GM19025 (cell line): Measurements from ENCODE around the gene CAPN9.

Source experiments
- ATAC-seq: cut with Tn5 transposase; IDR thresholded peaks from one replicate; pipeline ENCODE4 v1.9.1; 2021; ENCODE audit warnings: mild to moderate bottlenecking, low read depth, moderate library complexity; ENCODE audit not compliant: unreplicated experiment

Gene CAPN9

GRCh38 chr1:230818901-230819300 is 71.7 kb downstream of the CAPN9 start:
- ATAC-seq = no peak

GRCh38 chr1:230819976-230820375 is 72.8 kb downstream of the CAPN9 start:
- ATAC-seq = no peak

DNA sequence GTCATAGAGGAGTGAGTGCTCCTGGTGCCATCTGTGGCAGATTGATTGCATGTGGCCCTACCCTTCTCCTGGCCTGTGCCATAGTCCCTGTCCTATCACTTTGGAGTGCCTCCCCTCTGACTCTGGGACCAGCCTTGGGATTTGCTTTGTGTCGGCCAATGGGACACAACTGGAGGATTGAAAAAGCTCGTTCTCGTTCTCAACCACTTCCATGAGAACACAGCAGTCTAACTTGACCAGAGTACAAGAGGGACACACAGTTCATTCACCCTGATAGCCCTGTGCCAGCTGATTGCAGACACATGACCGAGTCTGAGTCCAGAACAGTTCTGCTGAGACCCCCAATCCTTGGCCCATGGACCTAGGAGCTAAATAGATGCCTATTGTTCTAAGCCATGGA is 73.4 kb downstream of the CAPN9 start:
- ATAC-seq = no peak

DNA sequence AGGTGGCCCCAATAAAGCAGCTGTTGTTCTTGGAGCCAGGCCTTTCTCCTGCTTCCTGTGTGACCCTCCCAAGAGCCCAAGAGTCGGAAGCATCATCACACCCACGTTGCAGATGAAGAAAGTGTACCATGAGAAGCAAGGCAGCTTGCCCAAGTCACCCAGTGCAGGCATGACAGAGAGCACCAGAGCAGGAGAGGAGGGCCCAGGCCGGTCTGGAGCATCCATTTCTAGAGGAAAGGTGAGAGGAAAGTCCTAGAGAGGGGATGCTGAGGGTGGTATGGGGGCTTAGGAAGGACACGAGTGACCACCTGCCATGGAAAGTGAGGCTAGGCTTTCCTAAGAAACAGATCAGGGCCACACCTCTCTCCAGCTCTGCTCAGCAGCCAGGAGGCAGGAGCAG is 74.2 kb downstream of the CAPN9 start:
- no peak for ATAC-seq

DNA sequence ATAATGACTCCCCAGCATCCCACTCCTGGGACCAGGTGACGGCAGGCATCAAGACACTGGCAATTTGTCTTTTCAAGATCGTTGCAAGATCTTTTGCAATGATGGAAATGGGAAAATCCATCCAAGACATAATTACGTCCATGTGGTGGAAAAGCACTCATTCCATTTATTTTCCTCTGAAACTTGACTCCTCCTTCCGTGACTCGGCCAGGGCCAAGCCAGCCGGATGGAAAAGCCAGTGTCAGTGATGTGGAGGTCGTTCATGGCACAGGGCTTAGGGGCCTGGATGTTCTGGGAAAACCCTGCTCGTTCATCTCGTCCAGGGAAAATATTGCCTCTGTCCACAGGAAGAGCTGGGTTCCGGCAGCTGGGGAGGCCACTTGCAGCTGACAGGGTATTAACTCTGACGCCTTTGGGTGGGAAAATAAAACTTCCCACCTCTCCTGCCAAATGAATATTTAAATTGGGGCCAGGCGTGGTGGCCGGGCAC is 74.9 kb downstream of the CAPN9 start:
- no peak for ATAC-seq

DNA sequence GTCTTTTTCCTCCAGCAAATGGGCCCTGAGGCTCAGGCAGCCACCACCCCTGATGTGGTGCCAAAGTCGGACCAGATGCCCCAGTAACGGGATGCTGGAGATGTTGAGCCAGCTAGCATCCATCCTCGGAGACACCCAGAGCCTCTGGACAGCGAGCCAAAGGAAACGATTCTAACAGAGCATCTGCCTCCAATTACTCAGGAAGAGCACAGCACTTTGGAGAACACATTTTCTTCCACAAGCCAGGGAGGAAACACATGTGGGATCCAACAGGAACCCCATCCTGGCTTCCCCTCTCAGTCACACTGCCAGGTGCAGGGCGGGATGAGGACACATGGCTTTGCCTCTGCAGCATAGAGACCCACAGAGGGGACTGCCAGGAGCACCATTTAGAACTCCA is 76.2 kb downstream of the CAPN9 start:
- no peak for ATAC-seq

DNA sequence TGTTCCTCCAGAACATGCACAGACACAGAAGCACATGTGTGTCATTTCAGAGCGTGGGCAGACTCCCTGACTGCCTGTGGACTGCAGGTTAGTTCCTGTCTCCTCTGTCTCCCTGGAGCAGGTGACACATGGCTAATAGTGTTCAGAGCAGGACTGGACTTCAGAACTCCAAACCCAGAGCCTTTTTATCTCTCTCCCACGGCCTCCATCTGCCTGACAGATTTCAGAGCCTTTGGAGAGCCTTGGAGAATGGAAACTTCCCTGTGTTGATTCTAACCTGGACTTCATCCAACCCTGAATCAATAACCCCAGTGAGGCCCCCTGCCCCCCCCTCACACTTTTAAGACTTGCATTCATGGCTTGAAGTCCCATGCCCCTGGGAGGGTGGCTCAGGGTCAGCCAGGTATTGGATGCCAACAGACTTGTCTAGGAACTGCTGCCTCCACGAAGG is 76.8 kb downstream of the CAPN9 start:
- ATAC-seq = no peak

GRCh38 chr1:230824551-230824918 is 77.3 kb downstream of the CAPN9 start:
- ATAC-seq = no peak

GRCh38 chr1:230824919-230825721 is 77.9 kb downstream of the CAPN9 start:
- no peak for ATAC-seq

GRCh38 chr1:230825761-230826160 is 78.6 kb downstream of the CAPN9 start:
- no peak for ATAC-seq

GRCh38 chr1:230826166-230826875 is 79.1 kb downstream of the CAPN9 start:
- no peak for ATAC-seq

DNA sequence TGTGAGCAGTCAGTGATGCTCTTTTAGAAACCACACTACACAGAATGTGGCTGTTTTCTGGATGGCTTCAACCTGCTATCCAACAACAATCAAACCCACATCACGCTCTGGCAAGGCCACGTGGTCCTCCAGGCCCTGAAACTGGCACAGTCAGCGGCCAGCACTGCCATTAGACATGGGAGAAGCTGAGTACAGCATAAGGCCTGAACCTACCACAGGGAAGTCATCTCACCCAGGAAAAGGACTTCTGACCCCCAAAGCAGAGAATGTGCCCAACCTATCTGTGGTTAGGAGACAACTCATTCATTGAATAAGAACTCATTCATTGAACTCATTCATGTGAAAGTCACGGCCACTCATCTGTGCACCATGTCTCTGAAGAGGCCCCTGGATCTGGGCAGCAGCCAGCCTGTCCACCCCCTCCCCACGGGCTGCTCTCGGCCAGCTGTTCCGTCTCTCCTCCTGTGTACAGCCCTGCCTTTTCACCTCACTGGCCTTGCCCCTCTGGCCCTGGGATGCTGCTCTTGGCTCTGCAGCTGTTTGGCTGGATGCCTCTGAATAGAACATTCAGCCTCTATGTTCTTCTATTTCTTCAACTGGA is 80.0 kb downstream of the CAPN9 start:
- ATAC-seq = no peak

GRCh38 chr1:230827801-230828200 is 80.6 kb downstream of the CAPN9 start:
- ATAC-seq = no peak

- ATAC-seq = no peak
These were observed 81.2 kb downstream of the CAPN9 start for GRCh38 chr1:230828421-230828820.

DNA sequence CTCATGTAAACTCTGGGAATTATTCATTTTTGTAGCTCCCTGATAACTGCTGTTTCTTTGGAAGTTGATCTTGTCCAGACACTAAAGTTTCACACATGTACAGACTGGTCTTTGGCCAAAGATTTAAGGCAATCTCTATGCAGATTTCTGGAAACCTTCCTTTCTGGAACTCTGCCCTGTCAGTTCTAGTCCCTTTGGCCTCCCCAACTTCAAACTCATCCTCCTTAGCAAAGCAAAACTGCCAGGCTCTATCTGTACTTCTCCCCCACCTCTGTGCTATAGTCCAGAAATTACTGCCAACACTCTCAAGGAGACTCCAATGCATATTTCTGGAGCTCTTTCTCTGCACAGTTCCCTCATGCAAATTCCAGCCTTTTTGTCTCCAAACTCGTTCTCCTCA is 84.6 kb downstream of the CAPN9 start:
- no peak for ATAC-seq

DNA sequence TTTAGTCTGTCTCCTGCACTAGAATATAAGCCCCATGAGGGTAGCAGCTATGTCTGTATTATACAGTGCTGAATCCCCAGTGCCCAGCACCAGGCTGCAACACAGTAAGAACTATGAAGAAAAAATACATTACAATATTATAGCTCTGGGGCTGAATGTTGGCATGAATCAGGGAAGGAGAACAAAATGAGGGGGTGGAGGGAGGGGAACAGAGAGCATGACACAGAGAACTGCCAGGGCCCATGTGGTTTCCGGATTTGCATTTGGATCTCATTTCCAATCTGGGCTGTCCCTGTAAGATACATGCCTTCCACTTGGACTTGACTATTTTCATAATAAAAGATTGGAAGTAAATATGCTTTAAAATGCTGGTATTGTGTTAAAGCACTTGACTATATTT is 85.3 kb downstream of the CAPN9 start:
- ATAC-seq = no peak

GRCh38 chr1:230833511-230833910 is 86.3 kb downstream of the CAPN9 start:
- no peak for ATAC-seq

- no peak for ATAC-seq
These were observed 87.1 kb downstream of the CAPN9 start for GRCh38 chr1:230834292-230834691.

- no peak for ATAC-seq
These were observed 89.2 kb downstream of the CAPN9 start for GRCh38 chr1:230836347-230836746.

DNA sequence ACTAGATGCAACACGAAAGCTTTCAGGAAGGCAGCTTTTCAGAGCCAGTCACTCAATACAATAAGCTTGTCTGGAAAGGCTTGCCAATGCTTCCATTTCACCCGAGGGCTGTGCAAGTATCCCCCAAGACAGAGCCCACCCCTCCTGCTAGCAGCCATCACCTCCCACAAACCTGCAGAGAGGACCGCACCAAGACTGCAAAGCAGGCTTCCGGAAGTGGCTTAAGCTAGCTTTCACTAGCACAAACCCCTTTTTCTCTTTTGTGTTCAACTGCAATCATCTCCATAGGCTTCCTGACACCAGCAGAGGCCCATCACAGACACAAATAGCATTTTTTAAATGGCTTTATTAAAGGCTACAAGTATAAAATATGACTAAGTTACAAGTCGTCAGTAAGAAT is 89.6 kb downstream of the CAPN9 start:
- ATAC-seq = no peak

DNA sequence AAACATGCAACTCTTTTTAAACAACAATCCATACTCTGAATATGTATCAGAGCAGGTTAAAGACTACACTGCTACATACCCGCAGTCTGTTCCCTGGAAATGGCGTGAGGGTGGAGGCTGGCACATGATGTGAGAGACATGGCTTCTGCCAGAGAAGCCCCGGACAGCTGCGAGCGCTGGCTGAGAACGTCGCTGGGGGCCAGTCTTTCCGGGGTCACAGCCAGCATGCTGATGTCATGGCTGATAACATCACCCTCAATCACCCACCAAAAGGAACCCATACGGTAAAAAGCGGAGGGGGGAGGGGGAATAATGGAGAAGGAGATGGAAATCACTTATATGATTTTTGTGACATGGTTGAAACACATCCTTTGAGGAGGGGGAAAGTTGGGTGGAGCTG is 92.0 kb downstream of the CAPN9 start:
- no peak for ATAC-seq
